Neural progenitor cell (in vitro differentiated cells): ENCODE results near the gene PDE11A.

Experiments
- EZH2 ChIP-seq: fragments of 200-600 bp; sonication (generic); IDR thresholded peaks from 2 replicates; pipeline ENCODE4 v1.6.1; 2017; ENCODE audit warnings: antibody characterized with exemption, mild to moderate bottlenecking, moderate library complexity
- TF ChIP-seq, protein P1 (sequence below): fragments of 200-600 bp; sonication (generic); IDR thresholded peaks from 2 replicates; pipeline ENCODE4 v1.5.1; 2017; ENCODE audit warnings: antibody characterized with exemption, mild to moderate bottlenecking

DNA sequence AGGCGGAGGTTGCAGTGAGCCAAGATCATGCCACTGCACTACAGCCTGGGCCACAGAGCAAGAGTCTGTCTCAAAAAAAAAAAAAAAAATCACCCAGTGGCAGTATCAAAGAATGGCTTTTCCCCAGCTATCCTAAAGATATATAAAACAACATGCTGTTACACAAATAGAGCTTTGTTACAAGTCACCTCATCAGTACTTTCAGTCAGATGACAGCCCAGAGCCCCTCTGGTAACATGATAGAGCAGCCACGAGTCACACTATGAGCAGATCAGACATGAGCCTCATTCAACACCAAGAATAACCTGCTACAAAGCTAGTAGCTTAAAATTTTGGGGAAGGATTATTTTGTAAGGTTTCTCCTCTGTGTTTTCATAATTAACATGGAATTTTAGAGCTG, 25.2 kb downstream of the PDE11A start:
- TF ChIP-seq, protein P1, sequence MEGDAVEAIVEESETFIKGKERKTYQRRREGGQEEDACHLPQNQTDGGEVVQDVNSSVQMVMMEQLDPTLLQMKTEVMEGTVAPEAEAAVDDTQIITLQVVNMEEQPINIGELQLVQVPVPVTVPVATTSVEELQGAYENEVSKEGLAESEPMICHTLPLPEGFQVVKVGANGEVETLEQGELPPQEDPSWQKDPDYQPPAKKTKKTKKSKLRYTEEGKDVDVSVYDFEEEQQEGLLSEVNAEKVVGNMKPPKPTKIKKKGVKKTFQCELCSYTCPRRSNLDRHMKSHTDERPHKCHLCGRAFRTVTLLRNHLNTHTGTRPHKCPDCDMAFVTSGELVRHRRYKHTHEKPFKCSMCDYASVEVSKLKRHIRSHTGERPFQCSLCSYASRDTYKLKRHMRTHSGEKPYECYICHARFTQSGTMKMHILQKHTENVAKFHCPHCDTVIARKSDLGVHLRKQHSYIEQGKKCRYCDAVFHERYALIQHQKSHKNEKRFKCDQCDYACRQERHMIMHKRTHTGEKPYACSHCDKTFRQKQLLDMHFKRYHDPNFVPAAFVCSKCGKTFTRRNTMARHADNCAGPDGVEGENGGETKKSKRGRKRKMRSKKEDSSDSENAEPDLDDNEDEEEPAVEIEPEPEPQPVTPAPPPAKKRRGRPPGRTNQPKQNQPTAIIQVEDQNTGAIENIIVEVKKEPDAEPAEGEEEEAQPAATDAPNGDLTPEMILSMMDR, result no peak
- no peak for TF ChIP-seq EZH2
